ENCODE data around the gene PHETA1. TPM values are rescaled to one million over a fixed set of nuclear protein-coding genes. Genes with fewer than 3 reads are reported as not detected.

The PHETA1 gene
- total RNA-seq, 1 donor from 2014 or later: 34.8 TPM

GRCh38 chr12:111362687-111363475 is 6.0 kb downstream of the PHETA1 start:
- Mint-ChIP-seq H3K27me3 (ENCODE audit: low read depth) (no peaks in the 10 kb centered on the region), H3K36me3 (ENCODE audit: low read depth) (peaks cover 8% of the 10 kb centered on the region), H3K4me3 (peak overlapping the region; percentile 27), H3K27ac (ENCODE audit: unreplicated experiment) (no peak overlapping the region), H3K4me1 (peaks cover 16% of the 10 kb centered on the region), H3K9me3 (no peaks in the 10 kb centered on the region)
- DNase-seq (ENCODE audit: low read depth, low spot score): no peak
- TF ChIP-seq CTCF (conservative IDR thresholded peaks at IDR 0.05): no peak

GRCh38 chr12:111361717-111362576 is 6.9 kb downstream of the PHETA1 start:
- H3K36me3 Mint-ChIP-seq (ENCODE audit: low read depth): peaks cover 8% of the 10 kb centered on the region
- peaks cover 7% of the 10 kb centered on the region for H3K4me1 Mint-ChIP-seq
- no peak overlapping the region for H3K27ac Mint-ChIP-seq (ENCODE audit: unreplicated experiment)
- H3K27me3 Mint-ChIP-seq (ENCODE audit: low read depth): no peaks in the 10 kb centered on the region
- no peak for DNase-seq (ENCODE audit: low read depth, low spot score)
- no peak overlapping the region for H3K4me3 Mint-ChIP-seq
- no peak for TF ChIP-seq CTCF (conservative IDR thresholded peaks at IDR 0.05)
- H3K9me3 Mint-ChIP-seq: no peaks in the 10 kb centered on the region

GRCh38 chr12:111361073-111361716 is 7.7 kb downstream of the PHETA1 start:
- no peak overlapping the region for H3K27ac Mint-ChIP-seq (ENCODE audit: unreplicated experiment)
- H3K4me3 Mint-ChIP-seq: no peak overlapping the region
- H3K9me3 Mint-ChIP-seq: no peaks in the 10 kb centered on the region
- H3K27me3 Mint-ChIP-seq (ENCODE audit: low read depth): no peaks in the 10 kb centered on the region
- no peak for DNase-seq (ENCODE audit: low read depth, low spot score)
- peaks cover 5% of the 10 kb centered on the region for H3K36me3 Mint-ChIP-seq (ENCODE audit: low read depth)
- peaks cover 1% of the 10 kb centered on the region for H3K4me1 Mint-ChIP-seq
- no peak for TF ChIP-seq CTCF (conservative IDR thresholded peaks at IDR 0.05)

- Mint-ChIP-seq H3K27me3 (ENCODE audit: low read depth) (no peaks in the 10 kb centered on the region), H3K4me3 (no peak overlapping the region), H3K9me3 (no peaks in the 10 kb centered on the region), H3K36me3 (ENCODE audit: low read depth) (peaks cover 3% of the 10 kb centered on the region), H3K27ac (ENCODE audit: unreplicated experiment) (no peak overlapping the region), H3K4me1 (no peaks in the 10 kb centered on the region)
- no peak for TF ChIP-seq CTCF (conservative IDR thresholded peaks at IDR 0.05)
- DNase-seq (ENCODE audit: low read depth, low spot score): no peak
These were observed 8.5 kb downstream of the PHETA1 start for GRCh38 chr12:111360325-111360930.

- DNase-seq (ENCODE audit: low read depth, low spot score): no peak
- no peak for TF ChIP-seq CTCF (conservative IDR thresholded peaks at IDR 0.05)
- Mint-ChIP-seq H3K4me1 (no peaks in the 10 kb centered on the region), H3K4me3 (no peak overlapping the region), H3K36me3 (ENCODE audit: low read depth) (no peaks in the 10 kb centered on the region), H3K9me3 (no peaks in the 10 kb centered on the region), H3K27me3 (ENCODE audit: low read depth) (no peaks in the 10 kb centered on the region), H3K27ac (ENCODE audit: unreplicated experiment) (peak overlapping the region; percentile 53)
These were observed 9.0 kb downstream of the PHETA1 start for GRCh38 chr12:111359914-111360276.
